IPS DF 4.7 (cell line): ENCODE measurements around the gene ZDHHC11.
"Not testable (repeated sequence)": the region's sequence is repeated elsewhere in the genome, so short reads cannot be mapped to it uniquely, and the experiment has no call there.

Experiments used
- DNase-seq: peaks from one replicate; pipeline ENCODE4 v3.0.0-alpha.2; 2013; ENCODE audit warnings: low spot score; ENCODE audit errors: extremely low read depth

The ZDHHC11 gene

GRCh38 chr5:859798-860296 lies 9.1 kb upstream of the ZDHHC11 start:
- no peak for DNase-seq

DNA sequence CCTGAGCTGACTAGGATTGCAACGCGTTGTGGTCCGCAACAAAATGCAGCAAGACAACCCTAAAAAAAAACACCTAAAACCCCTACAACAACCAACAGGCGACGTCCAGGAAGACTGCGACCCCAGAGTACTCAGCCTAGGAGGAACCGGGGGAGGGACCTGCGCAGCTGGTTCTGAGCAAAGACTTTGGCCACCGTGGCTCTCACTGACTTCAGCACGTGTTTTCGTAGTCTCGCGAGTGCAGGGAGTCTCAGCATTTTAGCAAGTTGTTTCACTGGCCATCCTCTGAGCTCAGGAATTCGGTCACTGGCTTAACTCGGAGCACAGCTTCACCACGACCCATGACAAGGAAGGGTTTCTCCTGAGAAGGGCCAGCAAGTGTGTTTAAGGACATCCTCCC lies 8.6 kb upstream of the ZDHHC11 start:
- DNase-seq: no peak

GRCh38 chr5:858726-859125 lies 7.9 kb upstream of the ZDHHC11 start:
- DNase-seq: no peak

GRCh38 chr5:856531-857425 lies 6.0 kb upstream of the ZDHHC11 start:
- DNase-seq: no peak

DNA sequence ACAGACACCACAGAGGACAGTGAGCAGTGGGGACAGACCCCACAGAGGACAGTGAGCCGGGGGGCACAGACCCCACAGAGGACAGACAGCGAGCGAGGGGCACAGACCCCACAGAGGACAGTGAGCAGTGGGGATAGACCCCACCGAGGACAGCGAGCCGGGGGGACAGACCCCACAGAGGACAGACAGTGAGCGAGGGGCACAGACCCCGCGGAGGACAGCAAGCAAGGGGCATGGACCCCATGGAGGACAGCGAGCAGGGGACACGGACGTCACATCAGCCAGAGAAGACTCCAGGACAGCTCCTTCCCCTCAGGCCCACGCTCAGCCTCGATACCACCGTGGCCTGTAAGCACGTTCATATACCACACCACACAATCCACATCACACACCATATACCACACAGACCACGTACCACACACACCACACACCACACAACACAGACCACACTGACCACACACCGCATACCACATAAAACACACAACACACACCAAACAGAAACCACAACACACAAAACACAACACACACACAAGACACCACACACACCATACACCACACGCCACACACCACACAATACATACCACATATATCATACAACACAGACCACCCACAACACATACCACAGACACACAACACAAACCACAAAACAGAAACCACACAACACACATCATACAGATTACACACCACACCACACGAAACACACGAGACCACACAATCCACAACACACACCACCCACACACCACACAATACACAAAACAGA lies 5.2 kb upstream of the ZDHHC11 start:
- DNase-seq: no peak

- no peak for DNase-seq
Measured at GRCh38 chr5:854966-855743, 4.4 kb upstream of the ZDHHC11 start.

GRCh38 chr5:854217-854616 lies 3.4 kb upstream of the ZDHHC11 start:
- DNase-seq: no peak

DNA sequence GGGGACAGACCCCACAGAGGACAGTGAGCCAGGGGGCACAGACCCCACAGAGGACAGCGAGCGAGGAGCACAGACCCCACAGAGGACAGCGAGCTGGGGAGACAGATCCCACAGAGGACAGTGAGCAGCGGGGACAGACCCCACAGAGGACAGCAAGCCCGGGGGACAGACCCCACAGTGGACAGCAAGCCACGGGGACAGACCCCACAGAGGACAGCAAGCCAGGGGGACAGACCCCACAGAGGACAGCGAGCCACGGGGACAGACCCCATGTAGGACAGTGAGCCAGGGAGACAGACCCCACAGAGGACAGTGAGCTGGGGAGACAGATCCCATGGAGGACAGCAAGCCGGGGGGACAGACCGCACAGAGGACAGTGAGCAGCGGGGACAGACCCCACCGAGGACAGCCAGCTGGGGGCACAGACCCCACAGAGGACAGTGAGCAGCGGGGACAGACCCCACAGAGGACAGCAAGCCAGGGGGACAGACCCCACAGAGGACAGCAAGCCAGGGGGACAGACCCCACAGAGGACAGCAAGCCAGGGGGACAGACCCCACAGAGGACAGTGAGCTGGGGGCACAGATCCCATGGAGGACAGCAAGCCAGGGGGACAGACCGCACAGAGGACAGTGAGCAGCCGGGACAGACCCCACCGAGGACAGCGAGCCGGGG lies 2.8 kb upstream of the ZDHHC11 start:
- not testable (repeated sequence) for DNase-seq

DNA sequence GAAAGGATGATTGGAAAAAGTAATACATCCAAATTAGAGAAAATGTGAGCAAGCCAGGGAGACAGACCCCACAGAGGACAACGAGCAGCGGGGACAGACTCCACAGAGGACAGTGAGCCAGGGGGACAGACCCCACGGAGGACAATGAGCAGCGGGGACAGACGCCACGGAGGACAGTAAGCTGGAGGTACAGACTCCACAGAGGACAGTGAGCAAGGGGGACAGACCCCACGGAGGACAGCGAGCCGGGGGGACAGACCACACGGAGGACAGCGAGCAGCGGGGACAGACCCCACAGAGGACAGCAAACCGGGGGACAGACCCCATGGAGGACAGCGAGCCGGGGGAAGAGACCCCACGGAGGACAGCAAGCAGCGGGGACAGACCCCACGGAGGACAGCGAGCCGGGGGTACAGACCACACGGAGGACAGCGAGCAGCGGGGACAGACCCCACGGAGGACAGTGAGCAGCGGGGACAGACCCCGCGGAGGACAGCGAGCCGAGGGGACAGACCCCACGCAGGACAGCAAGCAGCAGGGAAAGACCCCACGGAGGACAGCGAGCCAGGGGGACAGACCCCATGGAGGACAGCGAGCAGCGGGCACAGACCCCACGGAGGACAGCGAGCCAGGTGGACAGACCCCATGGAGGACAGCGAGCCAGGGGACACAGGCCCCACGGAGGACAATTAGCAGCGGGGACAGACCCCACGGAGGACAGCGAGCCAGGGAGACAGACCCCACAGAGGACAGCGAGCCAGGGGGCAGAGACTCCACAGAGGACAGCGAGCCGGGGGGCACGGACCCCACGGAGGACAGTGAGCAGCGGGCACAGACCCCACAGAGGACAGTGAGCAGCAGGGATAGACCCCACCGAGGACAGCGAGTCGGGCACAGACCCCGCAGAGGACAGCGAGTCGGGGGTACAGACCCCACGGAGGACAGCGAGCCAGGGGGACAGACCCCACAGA lies 1.9 kb upstream of the ZDHHC11 start:
- no peak for DNase-seq

DNA sequence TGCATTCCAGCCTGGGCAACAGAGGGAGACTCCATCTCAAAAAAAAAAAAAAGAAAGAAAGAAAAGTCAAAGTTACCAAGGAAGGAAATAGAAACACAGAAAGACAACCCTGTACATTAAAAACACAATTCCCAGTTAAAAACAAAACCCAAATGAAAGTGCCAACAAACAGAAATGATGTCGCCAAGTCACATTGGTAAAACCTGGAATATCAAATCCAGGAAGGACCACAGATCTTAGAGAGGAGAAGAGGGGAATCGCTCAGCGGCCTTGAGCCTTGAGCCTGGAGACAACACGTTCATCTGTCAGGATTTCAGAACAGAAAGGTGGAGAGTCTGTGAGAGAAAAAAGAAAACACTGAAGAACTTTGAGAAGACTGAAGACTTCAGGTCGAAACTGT lies 1.2 kb upstream of the ZDHHC11 start:
- DNase-seq: no peak

DNA sequence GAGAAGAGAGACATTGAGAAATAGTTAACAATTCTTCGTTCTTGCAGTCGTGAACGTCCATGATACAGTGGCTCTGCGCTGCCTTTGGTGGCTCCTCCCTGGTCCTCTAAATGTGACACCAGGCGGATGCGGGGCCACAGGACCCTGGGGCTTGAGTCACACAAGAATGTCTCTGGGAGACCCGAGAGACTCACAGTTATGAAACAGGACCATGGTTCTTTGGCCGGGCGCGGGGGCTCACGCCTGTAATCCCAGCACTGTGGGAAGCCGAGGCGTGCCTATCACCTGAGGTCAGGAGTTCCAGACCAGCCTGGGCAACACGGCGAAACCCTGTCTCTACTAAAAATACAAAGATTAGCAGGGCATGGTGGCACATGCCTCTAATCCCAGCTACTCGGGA lies 767 bp upstream of the ZDHHC11 start:
- no peak for DNase-seq

DNA sequence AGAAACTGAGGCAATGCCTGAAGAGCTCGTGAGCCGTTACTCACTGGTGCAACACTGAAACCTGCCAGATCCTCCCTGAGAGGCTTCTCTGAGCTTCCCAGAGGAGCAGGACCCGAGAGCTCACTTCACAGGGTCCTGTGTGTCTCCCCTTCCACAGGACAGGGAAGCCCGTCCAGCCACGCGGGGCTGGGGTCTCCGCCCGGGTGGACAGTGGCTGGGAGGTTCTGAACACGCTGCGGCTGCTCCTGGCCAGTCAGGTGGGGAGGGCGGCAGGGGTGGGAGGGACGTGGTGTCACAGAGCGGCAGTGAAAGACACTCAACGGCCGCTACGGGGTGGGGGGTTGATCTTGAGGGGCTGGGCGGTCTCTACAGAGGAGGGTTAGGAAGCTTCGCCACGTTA lies 290 bp upstream of the ZDHHC11 start:
- no peak for DNase-seq

DNA sequence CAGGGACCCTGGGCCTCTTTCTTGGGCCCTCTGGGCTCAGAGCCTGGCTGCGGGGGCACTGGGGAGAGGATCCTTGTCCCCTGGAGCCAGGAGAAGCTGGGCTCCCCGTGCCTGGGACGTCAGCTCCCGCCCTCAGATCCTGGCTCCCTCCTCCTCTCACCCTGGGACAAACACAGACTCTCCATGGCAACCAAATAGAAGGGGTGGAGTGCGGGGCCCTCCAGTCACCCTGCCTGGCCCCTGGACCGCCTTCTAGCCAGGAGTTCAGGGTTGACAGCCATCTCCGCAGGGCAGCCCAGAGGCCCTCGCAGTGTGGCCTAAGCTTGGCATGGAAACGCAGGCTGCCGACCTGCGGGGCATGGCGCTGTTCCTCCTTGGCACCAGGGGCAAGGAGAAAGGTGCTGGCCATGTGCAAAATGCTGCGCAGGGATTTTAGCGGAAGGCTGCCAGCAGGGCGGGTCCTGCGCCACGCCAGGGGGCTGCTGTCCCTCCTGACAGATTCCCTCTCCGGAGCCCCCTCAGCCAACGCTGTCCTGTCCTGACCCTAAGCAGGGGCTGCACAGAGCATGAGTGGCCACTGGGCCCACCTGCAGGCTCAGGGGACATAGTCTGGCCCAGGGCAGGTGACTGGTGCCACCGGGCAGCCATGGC lies 1.0 kb downstream of the ZDHHC11 start:
- DNase-seq: no peak

- no peak for DNase-seq
Measured at GRCh38 chr5:848671-849111, 2.1 kb downstream of the ZDHHC11 start.

GRCh38 chr5:847736-848135 lies 3.0 kb downstream of the ZDHHC11 start:
- DNase-seq: not testable (repeated sequence)

DNA sequence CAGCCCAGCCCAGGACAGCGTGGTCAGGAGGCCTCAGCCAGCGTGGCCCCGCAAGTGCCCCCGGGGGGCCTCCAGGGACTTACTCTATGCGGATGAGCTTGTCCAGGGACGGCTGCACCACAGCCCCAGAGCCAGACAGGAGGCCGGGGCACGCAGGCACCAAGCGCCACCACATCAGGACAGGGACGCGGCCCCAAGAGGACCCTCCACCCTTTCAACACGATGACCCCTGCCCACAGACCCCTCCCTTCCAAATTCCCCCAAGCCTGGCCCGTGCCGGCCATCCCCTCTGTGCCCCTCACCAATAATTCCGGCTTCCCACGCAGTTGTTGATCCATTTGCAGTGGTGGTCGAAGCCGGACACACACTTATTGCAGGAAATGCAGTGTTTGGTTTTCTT lies 3.6 kb downstream of the ZDHHC11 start:
- DNase-seq: not testable (repeated sequence)

DNA sequence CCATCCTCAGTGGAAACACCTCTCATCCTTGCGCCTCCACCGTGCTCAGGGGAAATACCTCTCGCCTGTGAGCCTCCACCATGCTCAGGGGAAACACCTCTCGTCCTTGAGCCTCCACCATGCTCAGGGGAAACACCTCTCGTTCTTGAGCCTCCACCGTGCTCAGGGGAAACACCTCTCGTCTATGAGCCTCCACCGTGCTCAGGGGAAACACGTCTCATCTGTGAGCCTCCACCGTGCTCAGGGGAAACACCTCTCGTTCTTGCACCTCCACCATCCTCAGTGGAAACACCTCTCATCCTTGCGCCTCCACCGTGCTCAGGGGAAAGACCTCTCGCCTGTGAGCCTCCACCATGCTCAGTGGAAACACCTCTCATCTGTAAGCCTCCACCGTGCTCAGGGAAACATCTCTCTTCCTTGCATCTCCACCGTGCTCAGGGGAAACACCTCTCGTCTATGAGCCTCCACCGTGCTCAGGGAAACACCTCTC lies 4.1 kb downstream of the ZDHHC11 start:
- DNase-seq: not testable (repeated sequence)

GRCh38 chr5:845676-846601 lies 4.8 kb downstream of the ZDHHC11 start:
- not testable (repeated sequence) for DNase-seq
